ENCODE data around the gene NATD1. TPM values are rescaled to one million over a fixed set of nuclear protein-coding genes. Genes with fewer than 3 reads are reported as not detected.

NATD1 gene
- total and polyA plus RNA-seq, 3 donors from 2014 or later = 12.1 to 20.0 (median 17.9) TPM

DNA sequence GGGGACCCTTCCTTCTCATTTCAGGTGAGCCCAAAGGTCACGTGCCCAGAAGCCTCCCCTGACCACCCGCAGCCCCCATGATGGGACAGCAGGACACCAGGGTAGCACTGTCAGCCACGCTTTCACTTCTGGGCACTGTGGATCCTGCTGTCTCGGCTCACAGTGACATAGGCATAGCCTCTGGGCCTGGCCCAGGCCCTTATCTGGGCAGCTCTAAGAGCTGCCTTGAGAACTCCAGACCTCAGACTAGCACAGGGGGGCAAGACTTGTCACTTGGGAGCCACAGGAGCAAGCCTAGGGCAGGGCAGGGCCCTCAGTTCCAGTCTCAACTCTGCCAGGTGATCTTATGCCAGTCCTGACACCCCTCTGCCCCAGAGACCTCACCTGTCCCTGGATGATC, 4.7 kb downstream of the NATD1 start:
- Histone ChIP-seq H3K27me3 (no peaks in the 10 kb centered on the region), H3K4me1 (peaks cover 17% of the 10 kb centered on the region), H3K4me3 (no peak overlapping the region), H3K27ac (no peak overlapping the region), H3K9me3 (no peaks in the 10 kb centered on the region), H3K36me3 (ENCODE audit: low read depth, missing control alignments) (no peaks in the 10 kb centered on the region)
- no peak for DNase-seq
- WGBS, 2 donors = 90 to 100% methylated on average over 2 to 3 of the region's 4 CpGs
- no peak for TF ChIP-seq POLR2A (IDR thresholded peaks at IDR 0.05)
- no peak for TF ChIP-seq CTCF (IDR thresholded peaks at IDR 0.05)
- intact Hi-C loops (cut with DNase I; ENCODE audit: low total_unique reads) = no loop called here

DNA sequence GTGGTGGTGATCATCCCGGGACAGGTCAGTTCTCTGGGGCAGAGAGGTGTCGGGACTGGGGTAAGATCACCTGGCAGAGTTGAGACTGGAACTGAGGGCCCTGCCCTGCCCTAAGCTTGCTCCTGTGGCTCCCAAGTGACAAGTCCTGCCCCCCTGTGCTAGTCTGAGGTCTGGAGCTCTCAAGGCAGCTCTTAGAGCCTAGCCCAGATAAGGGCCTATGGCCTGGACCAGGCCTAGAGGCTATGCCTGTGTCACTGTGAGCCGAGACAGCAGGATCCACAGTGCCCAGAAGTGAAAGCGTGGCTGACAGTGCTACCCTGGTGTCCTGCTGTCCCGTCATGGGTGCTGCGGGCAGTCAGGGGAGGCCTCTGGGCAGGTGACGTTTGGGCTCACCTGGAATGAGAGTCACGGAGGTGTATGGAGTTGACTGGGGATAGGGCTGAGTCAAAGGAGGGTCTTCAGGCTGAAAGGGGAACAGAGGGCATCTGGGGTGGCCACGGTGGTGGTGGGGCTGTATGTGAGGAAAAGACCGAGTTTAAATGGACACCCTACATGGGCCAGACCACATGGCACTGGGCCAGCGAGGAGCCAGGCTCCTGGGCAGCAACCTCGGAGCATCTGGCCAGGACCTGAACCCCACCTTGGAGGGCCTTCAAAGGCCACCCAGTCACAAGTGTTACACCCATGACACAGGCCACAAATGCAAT, 5.5 kb downstream of the NATD1 start:
- DNase-seq = no peak
- TF ChIP-seq CTCF (IDR thresholded peaks at IDR 0.05) (no peak), POLR2A (IDR thresholded peaks at IDR 0.05) (no peak)
- WGBS, 2 donors = 81 to 86% methylated on average over 12 of the region's 12 CpGs
- no peak overlapping the region for H3K27ac ChIP-seq
- H3K9me3 ChIP-seq = no peaks in the 10 kb centered on the region
- no peaks in the 10 kb centered on the region for H3K27me3 ChIP-seq
- no peaks in the 10 kb centered on the region for H3K36me3 ChIP-seq (ENCODE audit: low read depth, missing control alignments)
- intact Hi-C loops (cut with DNase I; ENCODE audit: low total_unique reads) = no loop called here
- no peak overlapping the region for H3K4me3 ChIP-seq
- peaks cover 17% of the 10 kb centered on the region for H3K4me1 ChIP-seq

DNA sequence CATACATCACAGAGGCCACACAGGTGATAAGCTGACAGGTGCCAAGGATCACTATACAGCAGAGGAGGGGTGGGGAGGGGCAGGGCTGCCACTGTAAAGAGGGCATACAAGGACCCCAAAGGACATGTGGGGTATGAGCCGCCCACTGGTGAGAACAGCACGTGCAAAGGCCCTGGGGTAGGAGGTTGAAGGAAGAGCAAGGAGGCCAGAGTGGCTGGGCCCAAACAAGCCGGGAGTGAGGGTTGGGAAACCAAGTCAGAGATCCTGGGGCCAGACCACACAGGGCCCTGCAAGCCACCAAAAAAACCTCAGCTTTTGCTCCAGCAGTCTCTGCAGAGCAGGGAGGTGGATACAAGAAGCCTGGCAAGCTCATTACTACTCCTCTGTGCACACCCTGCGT, 6.5 kb downstream of the NATD1 start:
- WGBS, 2 donors = 93 to 96% methylated on average over 4 of the region's 4 CpGs
- Histone ChIP-seq H3K4me3 (no peak overlapping the region), H3K9me3 (no peaks in the 10 kb centered on the region), H3K36me3 (ENCODE audit: low read depth, missing control alignments) (no peaks in the 10 kb centered on the region), H3K4me1 (peaks cover 9% of the 10 kb centered on the region), H3K27me3 (no peaks in the 10 kb centered on the region), H3K27ac (no peak overlapping the region)
- DNase-seq = no peak
- intact Hi-C loops (cut with DNase I; ENCODE audit: low total_unique reads) = no loop called here
- no peak for TF ChIP-seq POLR2A (IDR thresholded peaks at IDR 0.05)
- no peak for TF ChIP-seq CTCF (IDR thresholded peaks at IDR 0.05)

DNA sequence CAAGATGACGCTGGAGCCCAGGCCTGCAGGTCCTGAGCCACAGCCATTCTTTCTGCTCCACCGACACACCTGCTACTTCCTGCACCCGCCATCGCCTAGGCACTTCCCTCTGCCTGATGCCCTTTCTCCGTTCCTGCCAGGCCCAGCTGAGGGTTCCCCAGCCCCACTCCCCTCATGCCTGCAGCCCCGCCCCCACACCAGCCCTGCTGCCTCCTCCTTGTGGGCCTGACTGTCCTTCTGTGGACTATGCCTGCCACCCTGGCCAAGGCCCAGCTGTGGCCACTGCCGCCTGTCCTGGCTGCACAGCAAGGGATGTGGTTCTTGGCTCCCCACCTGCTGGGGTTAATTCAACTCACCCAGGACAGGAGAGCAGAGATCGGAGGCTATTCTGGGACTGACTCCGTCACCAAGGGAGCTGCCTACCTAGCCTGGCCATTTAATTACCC, 7.5 kb downstream of the NATD1 start:
- intact Hi-C loops (cut with DNase I; ENCODE audit: low total_unique reads) = no loop called here
- H3K36me3 ChIP-seq (ENCODE audit: low read depth, missing control alignments) = no peaks in the 10 kb centered on the region

More for the DNA sequence above, 7.5 kb downstream of the NATD1 start:
- no peak overlapping the region for H3K4me3 ChIP-seq
- no peak overlapping the region for H3K27ac ChIP-seq
- DNase-seq = no peak
- TF ChIP-seq POLR2A (IDR thresholded peaks at IDR 0.05) = no peak
- TF ChIP-seq CTCF (IDR thresholded peaks at IDR 0.05) = no peak
- no peaks in the 10 kb centered on the region for H3K9me3 ChIP-seq
- H3K4me1 ChIP-seq = no peaks in the 10 kb centered on the region
- no peaks in the 10 kb centered on the region for H3K27me3 ChIP-seq
- 69 to 80% methylated on average over 6 to 9 of the region's 9 CpGs for WGBS, 2 donors
